Osteoblast (primary cell): ENCODE data around the gene CCDC33. TPM values are rescaled to one million over a fixed set of nuclear protein-coding genes. Genes with fewer than 3 reads are reported as not detected.

ENCODE experiments used
- DNase-seq: peaks from one replicate; pipeline ENCODE4 v3.0.0; 2011; ENCODE audit warnings: low spot score, mixed read lengths; ENCODE audit not compliant: insufficient read length; ENCODE audit errors: missing footprints
- H2AFZ ChIP-seq: 2 replicates; pipeline ENCODE4 v1.6.0; 2011; ENCODE audit warnings: mild to moderate bottlenecking, low read length
- H3K27ac ChIP-seq: 2 replicates; pipeline ENCODE4 v1.5.1; 2011; ENCODE audit warnings: mild to moderate bottlenecking, low read depth, low read length, moderate library complexity
- H3K27me3 ChIP-seq: 2 replicates; pipeline ENCODE4 v1.6.0; 2012; ENCODE audit warnings: mild to moderate bottlenecking, control low read depth, inconsistent platforms, low read length, moderate library complexity; ENCODE audit not compliant: insufficient read depth
- H3K36me3 ChIP-seq: 2 replicates; pipeline ENCODE4 v1.5.1; 2011; ENCODE audit warnings: mild to moderate bottlenecking, low read length, control low read depth, moderate library complexity; ENCODE audit not compliant: insufficient read depth
- H3K4me1 ChIP-seq: 2 replicates; pipeline ENCODE4 v1.5.1; 2011; ENCODE audit warnings: mild to moderate bottlenecking, low read length, control low read depth, moderate library complexity; ENCODE audit not compliant: insufficient read depth
- H3K4me2 ChIP-seq: 2 replicates; pipeline ENCODE4 v1.6.0; 2011; ENCODE audit warnings: mild to moderate bottlenecking, low read length; ENCODE audit not compliant: insufficient read depth
- H3K4me3 ChIP-seq: fragments of 200-600 bp; sonication (generic); 3 replicates; pipeline ENCODE4 v1.5.1; 2012; ENCODE audit warnings: mild to moderate bottlenecking, low read length, inconsistent platforms; ENCODE audit not compliant: insufficient read depth
- H3K79me2 ChIP-seq: 2 replicates; pipeline ENCODE4 v1.6.0; 2012; ENCODE audit warnings: mild to moderate bottlenecking, low read length, control low read depth, inconsistent platforms; ENCODE audit not compliant: insufficient read depth
- H3K9me3 ChIP-seq: 2 replicates; pipeline ENCODE4 v1.5.1; 2011; ENCODE audit warnings: low read depth, low read length, control low read depth
- H4K20me1 ChIP-seq: 2 replicates; pipeline ENCODE4 v1.6.0; 2012; ENCODE audit warnings: mild to moderate bottlenecking, low read length, control low read depth; ENCODE audit not compliant: insufficient read depth
- total RNA-seq: library from RNA; depleted of rRNA; stranded (reverse); fragments of >200 nt; gene quantifications from 2 replicates; pipeline ENCODE4 v1.2.3, GENCODE V29; 2012
- TF ChIP-seq, protein P1 (sequence below): IDR thresholded peaks from 2 replicates; pipeline ENCODE4 v1.5.1; 2011; ENCODE audit warnings: mild to moderate bottlenecking, low read depth, low read length, moderate library complexity; ENCODE audit errors: extremely low read depth

CCDC33 gene
- total RNA-seq, 1 donor: not detected

DNA sequence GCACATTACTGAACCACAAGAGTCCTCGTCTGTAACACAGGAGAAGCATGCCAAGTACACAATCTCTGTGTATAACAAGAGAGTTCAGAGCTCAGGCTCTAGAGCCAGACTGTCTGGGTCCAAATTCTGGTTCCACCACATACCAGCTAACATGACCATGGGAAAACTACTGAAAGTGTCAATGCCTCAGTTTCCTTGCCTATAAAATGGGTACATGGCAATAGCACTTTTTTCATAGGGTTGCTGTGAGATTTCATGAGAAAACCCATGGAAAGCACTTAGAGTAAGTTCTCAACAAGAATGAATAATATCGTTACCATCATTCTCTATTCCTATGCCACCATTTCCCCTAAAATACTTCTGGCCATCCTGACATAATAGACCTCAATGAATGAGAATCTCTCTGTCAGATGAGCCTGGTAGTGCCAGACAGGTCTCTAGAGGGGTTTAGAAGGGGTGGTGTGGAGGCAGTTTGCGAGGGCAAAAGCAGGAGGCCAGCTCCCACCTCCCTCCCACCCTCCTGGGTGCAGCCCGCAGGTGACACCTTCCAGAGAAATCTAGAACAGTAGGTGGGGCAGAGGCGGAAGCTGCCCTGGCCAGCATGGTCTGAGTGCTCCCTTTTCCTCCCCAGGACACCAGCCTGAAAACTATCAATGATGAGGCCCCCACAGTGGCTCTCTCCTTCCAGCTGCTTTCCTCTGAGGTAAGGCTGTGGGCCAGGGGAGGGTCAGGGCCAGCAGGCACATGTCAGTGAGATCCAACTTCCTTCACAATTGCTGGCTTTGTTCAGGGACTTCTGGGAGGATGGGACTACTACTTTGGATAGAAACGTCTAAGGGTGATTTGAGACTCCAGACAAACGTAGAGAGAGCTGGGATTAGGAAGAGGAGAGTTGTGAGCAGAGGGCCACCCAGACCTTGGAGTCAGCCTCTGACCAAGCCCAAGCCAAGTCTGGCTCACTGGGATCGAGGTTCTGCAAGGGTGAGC lies 45.3 kb downstream of the CCDC33 start:
- H4K20me1 ChIP-seq: no peaks in the 10 kb centered on the region
- no peak overlapping the region for H3K4me2 ChIP-seq
- H3K27me3 ChIP-seq: peaks cover 68% of the 10 kb centered on the region
- DNase-seq: no peak
- H3K4me1 ChIP-seq: no peaks in the 10 kb centered on the region
- no peak overlapping the region for H3K4me3 ChIP-seq
- TF ChIP-seq, protein P1, sequence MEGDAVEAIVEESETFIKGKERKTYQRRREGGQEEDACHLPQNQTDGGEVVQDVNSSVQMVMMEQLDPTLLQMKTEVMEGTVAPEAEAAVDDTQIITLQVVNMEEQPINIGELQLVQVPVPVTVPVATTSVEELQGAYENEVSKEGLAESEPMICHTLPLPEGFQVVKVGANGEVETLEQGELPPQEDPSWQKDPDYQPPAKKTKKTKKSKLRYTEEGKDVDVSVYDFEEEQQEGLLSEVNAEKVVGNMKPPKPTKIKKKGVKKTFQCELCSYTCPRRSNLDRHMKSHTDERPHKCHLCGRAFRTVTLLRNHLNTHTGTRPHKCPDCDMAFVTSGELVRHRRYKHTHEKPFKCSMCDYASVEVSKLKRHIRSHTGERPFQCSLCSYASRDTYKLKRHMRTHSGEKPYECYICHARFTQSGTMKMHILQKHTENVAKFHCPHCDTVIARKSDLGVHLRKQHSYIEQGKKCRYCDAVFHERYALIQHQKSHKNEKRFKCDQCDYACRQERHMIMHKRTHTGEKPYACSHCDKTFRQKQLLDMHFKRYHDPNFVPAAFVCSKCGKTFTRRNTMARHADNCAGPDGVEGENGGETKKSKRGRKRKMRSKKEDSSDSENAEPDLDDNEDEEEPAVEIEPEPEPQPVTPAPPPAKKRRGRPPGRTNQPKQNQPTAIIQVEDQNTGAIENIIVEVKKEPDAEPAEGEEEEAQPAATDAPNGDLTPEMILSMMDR: no peak
- no peak overlapping the region for H3K27ac ChIP-seq
- H3K36me3 ChIP-seq: no peaks in the 10 kb centered on the region
- H2AFZ ChIP-seq: no peak overlapping the region
- H3K9me3 ChIP-seq: no peaks in the 10 kb centered on the region
- no peaks in the 10 kb centered on the region for H3K79me2 ChIP-seq

DNA sequence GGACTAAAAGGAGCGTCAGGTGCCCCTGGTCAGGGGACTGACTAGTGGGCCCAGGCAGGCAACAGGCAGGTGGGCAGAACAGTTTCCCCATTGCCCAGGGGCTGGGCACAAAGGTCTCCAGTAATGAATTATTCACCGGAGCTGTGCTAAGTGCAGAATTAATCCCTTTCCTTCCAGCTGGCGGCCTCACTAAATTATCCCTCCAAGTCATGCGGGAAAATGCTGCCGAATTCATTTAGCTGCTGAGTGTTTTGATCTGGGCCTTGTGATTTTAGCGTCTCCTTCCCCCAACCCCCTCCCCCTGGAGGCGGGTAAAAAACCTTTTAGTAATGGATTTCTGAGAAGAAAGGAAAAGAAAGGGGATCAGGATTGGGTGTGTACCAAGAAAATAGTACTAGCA lies 47.2 kb downstream of the CCDC33 start:
- no peak overlapping the region for H2AFZ ChIP-seq
- DNase-seq: no peak
- TF ChIP-seq, protein P1: no peak
- H3K27ac ChIP-seq: no peak overlapping the region
- H3K36me3 ChIP-seq: no peaks in the 10 kb centered on the region
- H3K4me3 ChIP-seq: no peak overlapping the region
- no peaks in the 10 kb centered on the region for H4K20me1 ChIP-seq
- H3K4me2 ChIP-seq: no peak overlapping the region
- H3K27me3 ChIP-seq: peaks cover 56% of the 10 kb centered on the region
- no peaks in the 10 kb centered on the region for H3K4me1 ChIP-seq
- H3K9me3 ChIP-seq: no peaks in the 10 kb centered on the region
- H3K79me2 ChIP-seq: no peaks in the 10 kb centered on the region

GRCh38 chr15:74289671-74290070 lies 53.5 kb downstream of the CCDC33 start:
- no peak overlapping the region for H2AFZ ChIP-seq
- H4K20me1 ChIP-seq: peaks cover 4% of the 10 kb centered on the region
- H3K79me2 ChIP-seq: no peaks in the 10 kb centered on the region
- peaks cover 3% of the 10 kb centered on the region for H3K4me1 ChIP-seq
- H3K27ac ChIP-seq: no peak overlapping the region
- TF ChIP-seq, protein P1: no peak
- H3K36me3 ChIP-seq: no peaks in the 10 kb centered on the region
- no peak overlapping the region for H3K4me2 ChIP-seq
- H3K27me3 ChIP-seq: peaks cover 10% of the 10 kb centered on the region
- peak; percentile 23 for DNase-seq
- H3K9me3 ChIP-seq: no peaks in the 10 kb centered on the region
- no peak overlapping the region for H3K4me3 ChIP-seq

DNA sequence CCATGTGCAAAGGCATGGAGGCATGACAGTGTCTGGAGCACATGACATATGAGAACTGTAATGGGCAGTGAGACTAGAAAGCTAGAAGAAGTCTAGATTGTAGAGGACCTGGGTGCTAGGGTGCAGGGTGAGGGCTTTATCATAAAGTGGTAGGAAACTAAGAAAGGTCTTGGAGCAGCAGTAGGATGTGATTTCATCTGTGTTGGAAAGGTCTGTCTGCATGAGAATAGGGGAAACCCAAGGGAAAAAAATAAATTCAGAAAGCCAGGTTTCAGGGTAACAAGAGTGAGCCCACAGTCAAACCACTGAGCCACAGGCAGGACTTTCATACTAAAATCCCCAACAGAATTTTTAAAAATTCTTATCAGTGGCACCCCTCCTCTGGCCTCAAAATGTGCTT lies 54.5 kb downstream of the CCDC33 start:
- H3K9me3 ChIP-seq: no peaks in the 10 kb centered on the region
- no peak overlapping the region for H3K27ac ChIP-seq
- H3K4me3 ChIP-seq: no peak overlapping the region
- TF ChIP-seq, protein P1: no peak
- no peak overlapping the region for H3K4me2 ChIP-seq
- peak; percentile 37 for DNase-seq
- H3K79me2 ChIP-seq: no peaks in the 10 kb centered on the region
- H4K20me1 ChIP-seq: peaks cover 4% of the 10 kb centered on the region
- H3K27me3 ChIP-seq: peaks cover 11% of the 10 kb centered on the region
- H3K36me3 ChIP-seq: no peaks in the 10 kb centered on the region
- peaks cover 3% of the 10 kb centered on the region for H3K4me1 ChIP-seq
- H2AFZ ChIP-seq: no peak overlapping the region
